GM23248 (cell line): ENCODE results near the gene DMBX1. TPM values are rescaled to one million over a fixed set of nuclear protein-coding genes. Genes with fewer than 3 reads are reported as not detected.

Experiments used
- DNase-seq: peaks from one replicate; pipeline ENCODE4 v3.0.0-alpha.2; 2015
- H2AFZ ChIP-seq: fragments of 200-600 bp; sonication (generic); 2 replicates; pipeline ENCODE4 v1.6.1; 2016; ENCODE audit warnings: antibody characterized with exemption
- H3F3A ChIP-seq: fragments of 200-600 bp; sonication (generic); 2 replicates; pipeline ENCODE4 v1.6.1; 2016; ENCODE audit warnings: mild to moderate bottlenecking, antibody characterized with exemption, mixed run types; ENCODE audit not compliant: insufficient read depth
- H3K27ac ChIP-seq: fragments of 200-600 bp; sonication (generic); 2 replicates; pipeline ENCODE4 v1.5.1; 2016; ENCODE audit warnings: mild to moderate bottlenecking
- H3K27me3 ChIP-seq: fragments of 200-600 bp; sonication (generic); replicated peaks from 2 replicates; pipeline ENCODE4 v1.6.1; 2016; ENCODE audit warnings: mild to moderate bottlenecking; ENCODE audit not compliant: insufficient read depth
- H3K36me3 ChIP-seq: fragments of 200-600 bp; sonication (generic); 2 replicates; pipeline ENCODE4 v1.6.1; 2016; ENCODE audit warnings: low read depth, mild to moderate bottlenecking
- H3K4me1 ChIP-seq: fragments of 200-600 bp; sonication (generic); 2 replicates; pipeline ENCODE4 v1.6.1; 2016; ENCODE audit warnings: mild to moderate bottlenecking; ENCODE audit not compliant: insufficient read depth
- H3K4me2 ChIP-seq: fragments of 200-600 bp; sonication (generic); one replicate; pipeline ENCODE4 v1.6.1; 2016; ENCODE audit warnings: mild to moderate bottlenecking; ENCODE audit not compliant: unreplicated experiment
- H3K4me3 ChIP-seq: fragments of 200-600 bp; sonication (generic); 2 replicates; pipeline ENCODE4 v1.5.1; 2016; ENCODE audit warnings: mild to moderate bottlenecking
- H3K79me2 ChIP-seq: fragments of 200-600 bp; sonication (generic); 2 replicates; pipeline ENCODE4 v1.6.1; 2016; ENCODE audit warnings: mild to moderate bottlenecking; ENCODE audit not compliant: insufficient read depth
- H3K9ac ChIP-seq: fragments of 200-600 bp; sonication (generic); 2 replicates; pipeline ENCODE4 v1.6.1; 2016; ENCODE audit warnings: mild to moderate bottlenecking
- H3K9me2 ChIP-seq: fragments of 200-600 bp; sonication (generic); 2 replicates; pipeline ENCODE4 v1.6.1; 2016; ENCODE audit warnings: mixed run types, mild to moderate bottlenecking, moderate library complexity; ENCODE audit not compliant: insufficient read depth
- H3K9me3 ChIP-seq: fragments of 200-600 bp; sonication (generic); one replicate; pipeline ENCODE4 v1.6.1; 2017; ENCODE audit warnings: low read depth
- H4K20me1 ChIP-seq: fragments of 200-600 bp; sonication (generic); 2 replicates; pipeline ENCODE4 v1.6.0; 2016; ENCODE audit not compliant: insufficient read depth
- EZH2 ChIP-seq: fragments of 200-600 bp; sonication (generic); IDR thresholded peaks from 2 replicates; pipeline ENCODE4 v1.6.1; 2018; ENCODE audit warnings: antibody characterized with exemption, mild to moderate bottlenecking; ENCODE audit not compliant: insufficient read depth, poor library complexity, severe bottlenecking
- EZH2phosphoT487 ChIP-seq: fragments of 200-600 bp; sonication (generic); IDR thresholded peaks from 2 replicates; pipeline ENCODE4 v1.6.1; 2018; ENCODE audit warnings: antibody characterized with exemption, moderate library complexity, mild to moderate bottlenecking, low read depth; ENCODE audit not compliant: insufficient read depth
- WGBS, 2 experiments: methylation state at CpG; one replicate each; pipeline ENCODE4 v1.1.6; 2015 to 2017; ENCODE audit warnings: low lambda C conversion rate in 2 of 2, low coverage in 1 of 2; ENCODE audit errors: missing lambda C conversion rate in 2 of 2; 5-methylcytosine and 5-hydroxymethylcytosine counted together
- in situ Hi-C: fragments of 300-500 bp; cut with MboI; formaldehyde crosslinking; loops from 2 replicates; pipeline ENCODE4 v1.15.0; 2020
- polyA plus RNA-seq: library from polyadenylated mRNA; unstranded; fragments of >200 nt; fragmentation: Nextera tagmentation; extraction: Ambion mirVana; gene quantifications from 2 replicates; pipeline ENCODE4 v1.2.1, GENCODE V29; 2016
- total RNA-seq: library from RNA; depleted of rRNA; stranded (reverse); fragments of >200 nt; shearing (Covaris generic); gene quantifications from 2 replicates; pipeline ENCODE4 v1.2.3, GENCODE V29; 2014

Gene DMBX1
- total and polyA plus RNA-seq, 2 experiments from 2014 or later: not detected

DNA sequence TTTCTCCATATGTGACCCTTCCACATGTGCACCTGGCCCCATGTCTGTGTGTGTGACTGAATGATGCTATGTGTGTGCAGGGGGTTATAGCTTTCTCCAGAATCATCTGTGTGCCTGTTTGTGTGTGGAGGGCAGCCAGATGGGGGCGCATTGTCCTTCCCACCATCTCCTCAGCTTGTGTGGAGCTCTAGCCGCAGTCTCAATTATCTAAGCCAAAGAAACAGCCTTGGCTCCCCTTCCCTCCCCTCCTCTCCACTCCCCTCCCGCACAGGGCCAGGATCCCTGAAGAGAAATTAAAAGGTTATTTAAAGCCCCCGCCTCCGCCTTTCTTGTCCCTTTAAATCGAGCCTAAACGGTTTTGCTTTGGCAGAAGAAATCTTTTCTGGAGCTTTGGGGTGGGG, 1.8 kb upstream of the DMBX1 start:
- no peaks in the 10 kb centered on the region for H3K36me3 ChIP-seq
- no peaks in the 10 kb centered on the region for H3K9me3 ChIP-seq
- no peak overlapping the region for H2AFZ ChIP-seq
- no peaks in the 10 kb centered on the region for H3K9me2 ChIP-seq
- H4K20me1 ChIP-seq: no peaks in the 10 kb centered on the region
- TF ChIP-seq EZH2phosphoT487 (no peak), EZH2 (no peak)
- no peaks in the 10 kb centered on the region for H3F3A ChIP-seq
- no peak overlapping the region for H3K27ac ChIP-seq
- no peaks in the 10 kb centered on the region for H3K79me2 ChIP-seq
- no peak for DNase-seq
- H3K27me3 ChIP-seq: peaks cover 90% of the 10 kb centered on the region
- in situ Hi-C loops: no loop called here
- H3K9ac ChIP-seq: no peak overlapping the region
- no peak overlapping the region for H3K4me2 ChIP-seq
- H3K4me1 ChIP-seq: no peaks in the 10 kb centered on the region; the same call in 1 of the 2 replicates
- WGBS, 2 experiments: 73 to 79% methylated on average over 7 of the region's 7 CpGs
- no peak overlapping the region for H3K4me3 ChIP-seq

DNA sequence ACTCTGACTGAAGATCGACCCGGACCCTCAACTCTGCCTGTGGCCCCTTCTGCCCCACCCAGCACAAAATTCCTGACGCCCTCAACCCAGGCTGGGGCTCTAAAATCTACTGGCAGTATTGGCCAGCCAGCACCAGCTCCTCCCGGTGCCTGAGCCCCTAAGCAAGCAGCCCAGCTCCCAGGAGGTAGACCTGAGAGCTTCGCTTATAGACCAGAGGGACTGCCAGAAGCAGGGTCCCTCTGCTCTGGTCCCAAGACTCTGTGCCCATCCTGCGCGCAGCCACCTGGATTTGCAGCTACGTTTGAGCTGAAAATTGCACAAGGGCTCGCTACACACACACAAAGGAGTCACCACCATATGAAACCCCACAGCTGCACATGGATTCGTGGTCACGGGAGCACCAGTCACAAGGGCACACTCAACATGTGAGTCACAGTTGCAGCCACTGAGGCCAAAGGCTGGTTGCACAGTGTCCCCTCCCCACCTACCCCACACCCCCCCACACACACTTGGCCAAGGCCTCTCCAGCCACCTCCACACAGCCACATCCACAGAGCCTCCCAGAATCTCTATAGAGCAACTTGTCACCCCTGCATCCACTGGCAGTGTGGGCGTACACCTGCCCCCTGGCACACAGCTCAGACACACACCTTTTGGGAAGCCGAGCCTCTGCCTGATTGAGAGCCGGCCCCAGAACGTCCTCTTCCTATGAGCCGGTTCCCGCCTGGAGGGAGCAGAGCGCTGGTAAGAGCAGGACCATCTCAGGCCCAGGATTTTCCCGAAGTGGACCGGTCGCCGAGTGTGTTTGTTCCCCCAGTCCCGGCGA, 1.1 kb upstream of the DMBX1 start:
- TF ChIP-seq EZH2 (no peak), EZH2phosphoT487 (no peak)
- Histone ChIP-seq H3K9me3 (no peaks in the 10 kb centered on the region), H3F3A (no peaks in the 10 kb centered on the region), H3K9ac (no peak overlapping the region), H3K4me3 (no peak overlapping the region), H4K20me1 (no peaks in the 10 kb centered on the region), H3K27me3 (peaks cover 84% of the 10 kb centered on the region), H3K27ac (no peak overlapping the region), H3K9me2 (no peaks in the 10 kb centered on the region), H2AFZ (no peak overlapping the region), H3K79me2 (no peaks in the 10 kb centered on the region), H3K36me3 (no peaks in the 10 kb centered on the region), H3K4me1 (no peaks in the 10 kb centered on the region; the same call in 1 of the 2 replicates), H3K4me2 (no peak overlapping the region)
- WGBS, 2 experiments: 17 to 19% methylated on average over 24 of the region's 24 CpGs
- peak; percentile 57 for DNase-seq
- in situ Hi-C loops: no loop called here

DNA sequence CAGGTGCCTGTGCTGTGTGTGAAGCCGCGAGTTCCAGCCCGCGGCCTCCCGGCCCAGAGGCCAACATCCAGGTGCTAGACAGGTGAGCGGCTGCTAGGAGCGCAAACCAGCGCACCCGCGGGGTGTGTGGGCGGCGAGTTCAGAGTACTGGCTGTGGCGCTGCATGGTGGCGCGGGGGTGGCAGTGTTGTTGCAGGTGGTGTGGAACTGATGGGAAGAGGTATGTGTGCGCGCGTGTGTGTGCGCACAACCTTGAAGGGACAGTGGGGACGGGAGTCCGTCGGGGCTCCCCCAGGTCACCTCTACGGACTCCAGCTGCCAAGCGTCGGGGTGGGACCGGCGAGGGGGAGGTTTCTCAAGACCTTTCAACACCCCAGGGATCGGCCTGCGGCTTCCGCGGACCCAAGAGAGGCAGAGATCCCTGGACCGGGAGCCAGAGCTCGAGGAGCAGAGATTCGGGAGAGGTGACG, 433 bp upstream of the DMBX1 start:
- Histone ChIP-seq H2AFZ (no peak overlapping the region), H3K27me3 (peaks cover 88% of the 10 kb centered on the region), H3K4me1 (no peaks in the 10 kb centered on the region; the same call in 1 of the 2 replicates), H3K9me2 (no peaks in the 10 kb centered on the region), H3K27ac (no peak overlapping the region), H3F3A (no peaks in the 10 kb centered on the region), H3K79me2 (no peaks in the 10 kb centered on the region), H3K9me3 (no peaks in the 10 kb centered on the region), H3K4me3 (peak overlapping the region; percentile 41; the same call in 1 of the 2 replicates), H4K20me1 (no peaks in the 10 kb centered on the region), H3K4me2 (peak overlapping the region; percentile 68), H3K36me3 (no peaks in the 10 kb centered on the region), H3K9ac (no peak overlapping the region)
- no peak for DNase-seq
- in situ Hi-C loops: no loop called here
- WGBS, 2 experiments: 4 to 5% methylated on average over 34 to 35 of the region's 35 CpGs
- TF ChIP-seq EZH2phosphoT487: no peak; the same call in 1 of the 2 replicates
- no peak for TF ChIP-seq EZH2

DNA sequence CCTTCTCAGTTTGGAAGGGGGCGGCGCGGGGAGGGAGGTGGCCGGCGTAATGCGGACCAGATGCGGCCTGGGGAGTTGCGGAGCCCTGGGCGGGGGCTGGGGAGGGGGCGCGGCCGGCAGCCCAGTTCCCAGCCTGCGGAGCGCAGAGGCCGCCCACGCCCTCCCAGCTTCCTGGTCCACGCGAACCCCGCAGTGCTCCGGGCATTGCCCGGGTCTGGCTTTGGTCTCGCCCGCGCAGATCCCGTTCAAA, 695 bp downstream of the DMBX1 start:
- no peaks in the 10 kb centered on the region for H3F3A ChIP-seq
- DNase-seq: peak; percentile 34
- TF ChIP-seq EZH2: peak; percentile 95
- TF ChIP-seq EZH2phosphoT487: no peak; the same call in 1 of the 2 replicates
- no peaks in the 10 kb centered on the region; the same call in 1 of the 2 replicates for H3K4me1 ChIP-seq
- H3K27ac ChIP-seq: no peak overlapping the region
- no peaks in the 10 kb centered on the region for H3K36me3 ChIP-seq
- WGBS, 2 experiments: 1 to 2% methylated on average over 20 to 25 of the region's 25 CpGs
- H4K20me1 ChIP-seq: no peaks in the 10 kb centered on the region
- in situ Hi-C loops: no loop called here
- H3K79me2 ChIP-seq: no peaks in the 10 kb centered on the region
- H2AFZ ChIP-seq: no peak overlapping the region
- H3K9me3 ChIP-seq: no peaks in the 10 kb centered on the region
- H3K27me3 ChIP-seq: peaks cover 92% of the 10 kb centered on the region
- H3K9ac ChIP-seq: no peak overlapping the region
- H3K9me2 ChIP-seq: no peaks in the 10 kb centered on the region
- H3K4me2 ChIP-seq: peak overlapping the region; percentile 68
- peak overlapping the region; percentile 41; the same call in 1 of the 2 replicates for H3K4me3 ChIP-seq
